Heart left ventricle (tissue), 16 donors: ENCODE results near the gene NOL6. TPM values are rescaled to one million over a fixed set of nuclear protein-coding genes. Genes with fewer than 3 reads are reported as not detected.
"Not testable (repeated sequence)": the region's sequence is repeated elsewhere in the genome, so short reads cannot be mapped to it uniquely, and the experiment has no call there.

Experiments
- ATAC-seq, 4 donors: fragments of 200-7000 bp; cut with Tn5 transposase; one replicate each; pipeline ENCODE4 v1.9.1; 2020 to 2022; ENCODE audit warnings: moderate library complexity in 4 of 4, mild to moderate bottlenecking in 3 of 4, moderate number of reproducible peaks in 1 of 4
- DNase-seq, 5 donors: peaks; one replicate each; pipeline ENCODE4 v3.0.0-alpha.2; 2020
- H3K27ac ChIP-seq, 12 donors: fragments of 200-600 bp; sonication (generic) in 4 of 12; one replicate each; pipeline versions ENCODE4 v1.5.0 to v1.8.0; 2016 to 2022; ENCODE audit warnings: mild to moderate bottlenecking in 2 of 12
- H3K27me3 ChIP-seq, 9 donors: fragments of 200-600 bp; sonication (generic) in 2 of 9; one replicate each; pipeline versions ENCODE4 v1.5.1 to v1.8.0; 2016 to 2022; ENCODE audit warnings: mild to moderate bottlenecking in 3 of 9
- H3K36me3 ChIP-seq, 9 donors: fragments of 200-600 bp; sonication (generic) in 2 of 9; one replicate each; pipeline versions ENCODE4 v1.5.0 to v1.8.0; 2018 to 2022; ENCODE audit warnings: mild to moderate bottlenecking in 2 of 9
- H3K4me1 ChIP-seq, 12 donors: fragments of 200-600 bp; sonication (generic) in 4 of 12; one replicate each; pipeline versions ENCODE4 v1.5.0 to v1.8.0; 2016 to 2022; ENCODE audit warnings: mild to moderate bottlenecking in 3 of 12
- H3K4me3 ChIP-seq, 12 donors: fragments of 200-600 bp; sonication (generic) in 4 of 12; one replicate each; pipeline versions ENCODE4 v1.5.0 to v1.8.0; 2017 to 2022; ENCODE audit warnings: mild to moderate bottlenecking in 9 of 12, moderate library complexity in 4 of 12
- H3K9me3 ChIP-seq, 12 donors: fragments of 200-600 bp; sonication (generic) in 4 of 12; one replicate each; pipeline versions ENCODE4 v1.5.0 to v1.8.0; 2016 to 2022; ENCODE audit warnings: mild to moderate bottlenecking in 1 of 12
- POLR2A ChIP-seq, 2 donors: fragments of 450-650 bp; IDR thresholded peaks; one replicate each; pipeline ENCODE4 v1.6.1; 2017; ENCODE audit warnings: antibody characterized with exemption in 2 of 2, mild to moderate bottlenecking in 2 of 2, moderate library complexity in 2 of 2
- WGBS, 4 donors: extraction: QIAGEN DNeasy Blood & Tissue Kit in 2 of 4; methylation state at CpG; one replicate each; pipeline versions ENCODE4 v1.1.5 to v1.1.7; 2013 to 2018; 5-methylcytosine and 5-hydroxymethylcytosine counted together
- intact Hi-C, 10 donors: fragments of 100-400 bp; cut with DNase I; formaldehyde crosslinking; loops; one replicate each; pipeline versions ENCODE4 v1.11.1 to v1.14.2; 2022
- long read RNA-seq, 3 donors: library from polyadenylated mRNA; unstranded; transcript quantifications; one replicate each; pipeline ENCODE4 v2.0.0, GENCODE V29; 2020 to 2021
- polyA plus RNA-seq, 2 donors: library from polyadenylated mRNA; stranded (reverse); fragments of 200-250 nt; gene quantifications; one replicate each; pipeline ENCODE4 v1.2.3, GENCODE V29; 2013
- total RNA-seq, 9 donors: library from RNA; depleted of rRNA in 2 of 9; stranded (reverse); fragments of >200 nt in 2 of 9; fragmentation: NEBNext Ultra II Directional in 3 of 9; extraction: Animal tissue kit (Norgen Biotek cat#: 25700) in 3 of 9; gene quantifications; one replicate each; pipeline versions ENCODE4 v1.1.0 to v1.2.4, GENCODE V29; 2016 to 2023
- TF ChIP-seq, protein P1 (sequence below), 12 donors: fragments of 200-600 bp; sonication (generic) in 4 of 12; IDR thresholded peaks; one replicate each; pipeline versions ENCODE4 v1.5.0 to v1.8.0; 2018 to 2022; ENCODE audit warnings: antibody characterized with exemption in 12 of 12, mild to moderate bottlenecking in 5 of 12
- donor health status: ischemic (EF 13 %, LVEDD 7.1; RV severe dilation, severe dysfunction).
- donor health status: healthy with polysubstance abuse.
- donor health status: DM: no; HTN: yes; CAD: no.
- donor health status: DM: no; HTN: no; CAD: no.
- donor health status: ischemic (EF 25% LVEDD 6.9; RV normal size, moderate dysfunction).
- donor health status: ischemic (EF 25% LVEDD 5.7; RV mildly dilated, moderate dysfunction).
- donor health status: healthy.
- donor health status: DM: yes; HTN: yes; CAD: no.
- donor health status: ischemic (EF 35%, LVEDD 5.7; RV mildly dilated, moderate dysfunction).
- donor health status: nonischemic (EF 11% LVEDD 7.7; RV severe dilation, severe dysfunction).
- donor health status: DM: yes; HTN: yes; CAD: no.
- donor health status: PGD.
- donor health status: ischemic (EF 29% LVEDD 5.4; RV normal size, mild dysfunction).
- donor health status: nonischemic (EF 23%, LVEDD 6.1; RV moderate dilation, normal function).

The NOL6 gene, protein sequence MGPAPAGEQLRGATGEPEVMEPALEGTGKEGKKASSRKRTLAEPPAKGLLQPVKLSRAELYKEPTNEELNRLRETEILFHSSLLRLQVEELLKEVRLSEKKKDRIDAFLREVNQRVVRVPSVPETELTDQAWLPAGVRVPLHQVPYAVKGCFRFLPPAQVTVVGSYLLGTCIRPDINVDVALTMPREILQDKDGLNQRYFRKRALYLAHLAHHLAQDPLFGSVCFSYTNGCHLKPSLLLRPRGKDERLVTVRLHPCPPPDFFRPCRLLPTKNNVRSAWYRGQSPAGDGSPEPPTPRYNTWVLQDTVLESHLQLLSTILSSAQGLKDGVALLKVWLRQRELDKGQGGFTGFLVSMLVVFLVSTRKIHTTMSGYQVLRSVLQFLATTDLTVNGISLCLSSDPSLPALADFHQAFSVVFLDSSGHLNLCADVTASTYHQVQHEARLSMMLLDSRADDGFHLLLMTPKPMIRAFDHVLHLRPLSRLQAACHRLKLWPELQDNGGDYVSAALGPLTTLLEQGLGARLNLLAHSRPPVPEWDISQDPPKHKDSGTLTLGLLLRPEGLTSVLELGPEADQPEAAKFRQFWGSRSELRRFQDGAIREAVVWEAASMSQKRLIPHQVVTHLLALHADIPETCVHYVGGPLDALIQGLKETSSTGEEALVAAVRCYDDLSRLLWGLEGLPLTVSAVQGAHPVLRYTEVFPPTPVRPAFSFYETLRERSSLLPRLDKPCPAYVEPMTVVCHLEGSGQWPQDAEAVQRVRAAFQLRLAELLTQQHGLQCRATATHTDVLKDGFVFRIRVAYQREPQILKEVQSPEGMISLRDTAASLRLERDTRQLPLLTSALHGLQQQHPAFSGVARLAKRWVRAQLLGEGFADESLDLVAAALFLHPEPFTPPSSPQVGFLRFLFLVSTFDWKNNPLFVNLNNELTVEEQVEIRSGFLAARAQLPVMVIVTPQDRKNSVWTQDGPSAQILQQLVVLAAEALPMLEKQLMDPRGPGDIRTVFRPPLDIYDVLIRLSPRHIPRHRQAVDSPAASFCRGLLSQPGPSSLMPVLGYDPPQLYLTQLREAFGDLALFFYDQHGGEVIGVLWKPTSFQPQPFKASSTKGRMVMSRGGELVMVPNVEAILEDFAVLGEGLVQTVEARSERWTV
- total RNA-seq (10 to 100 TPM; 11.2 to 22.1 (median 14.9) TPM), polyA plus RNA-seq (10 to 100 TPM; 13.6 to 28.2 TPM)
- long read RNA-seq, donor 1, partial matches to known transcripts = 19 of 20 reads
- long read RNA-seq, donor 1, other reads (novel, unspliced or antisense) = 1 of 20 reads
- long read RNA-seq, donor 2, full-length matches to known transcripts = 3 of 45 reads
- long read RNA-seq, donor 2, partial matches to known transcripts = 35 of 45 reads
- long read RNA-seq, donor 2, other reads (novel, unspliced or antisense) = 7 of 45 reads
- long read RNA-seq, donor 3, full-length matches to known transcripts = 2 of 18 reads
- long read RNA-seq, donor 3, partial matches to known transcripts = 11 of 18 reads
- long read RNA-seq, donor 3, other reads (novel, unspliced or antisense) = 5 of 18 reads

DNA sequence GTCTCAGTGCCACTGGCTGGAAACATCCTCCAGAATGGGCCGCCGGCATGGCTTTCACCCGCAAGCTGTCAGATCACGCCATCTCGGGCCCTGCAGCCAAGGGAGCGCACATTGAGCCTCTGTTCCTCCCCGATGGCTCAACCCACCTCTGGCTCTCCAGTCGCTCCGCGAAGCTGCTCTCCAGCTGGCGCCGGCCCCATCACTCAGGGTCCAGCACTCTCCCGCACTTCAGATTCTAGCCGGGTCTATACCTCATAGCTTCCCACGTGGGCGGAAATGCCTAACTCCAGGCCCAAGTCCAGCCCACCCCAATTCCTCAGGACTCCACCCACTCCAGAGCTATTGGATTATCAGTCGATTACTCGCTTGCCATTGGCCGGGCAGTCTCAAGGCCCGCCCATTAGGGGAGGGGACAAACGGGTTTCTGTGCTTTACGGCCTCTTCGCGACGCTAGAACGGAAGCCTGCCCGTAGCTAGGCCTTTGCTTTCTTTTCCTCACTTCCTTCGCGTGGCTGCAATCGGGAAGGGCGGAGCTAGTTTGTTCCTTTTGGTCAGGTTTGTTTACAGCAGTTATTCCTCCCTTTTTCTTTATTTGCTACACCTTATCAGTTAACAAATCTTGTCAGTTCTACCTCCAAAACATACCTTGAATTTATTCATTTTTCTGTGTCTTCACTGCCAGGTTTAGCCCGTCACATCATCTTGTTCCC, at the start of gene NOL6:
TSS of gene NOL6 (minus strand) at position 282 of the 710 bp plus-strand sequence. CDS start at position 200, 82 bp downstream.
- peak within 1 kb of the TSS; percentile 56 to 97 (median 76) for H3K4me3 ChIP-seq
- peak; percentile 100 for ATAC-seq
- peaks cover 3 to 40% (median 36%) of the 10 kb centered on the region in 9 donors for H3K36me3 ChIP-seq
- DNase-seq = peak; percentile 97 to 99 (median 98)
- peak in 1 of 2 donors; percentile 56 for TF ChIP-seq POLR2A (IDR thresholded peaks at IDR 0.05)
- TF ChIP-seq, protein P1, sequence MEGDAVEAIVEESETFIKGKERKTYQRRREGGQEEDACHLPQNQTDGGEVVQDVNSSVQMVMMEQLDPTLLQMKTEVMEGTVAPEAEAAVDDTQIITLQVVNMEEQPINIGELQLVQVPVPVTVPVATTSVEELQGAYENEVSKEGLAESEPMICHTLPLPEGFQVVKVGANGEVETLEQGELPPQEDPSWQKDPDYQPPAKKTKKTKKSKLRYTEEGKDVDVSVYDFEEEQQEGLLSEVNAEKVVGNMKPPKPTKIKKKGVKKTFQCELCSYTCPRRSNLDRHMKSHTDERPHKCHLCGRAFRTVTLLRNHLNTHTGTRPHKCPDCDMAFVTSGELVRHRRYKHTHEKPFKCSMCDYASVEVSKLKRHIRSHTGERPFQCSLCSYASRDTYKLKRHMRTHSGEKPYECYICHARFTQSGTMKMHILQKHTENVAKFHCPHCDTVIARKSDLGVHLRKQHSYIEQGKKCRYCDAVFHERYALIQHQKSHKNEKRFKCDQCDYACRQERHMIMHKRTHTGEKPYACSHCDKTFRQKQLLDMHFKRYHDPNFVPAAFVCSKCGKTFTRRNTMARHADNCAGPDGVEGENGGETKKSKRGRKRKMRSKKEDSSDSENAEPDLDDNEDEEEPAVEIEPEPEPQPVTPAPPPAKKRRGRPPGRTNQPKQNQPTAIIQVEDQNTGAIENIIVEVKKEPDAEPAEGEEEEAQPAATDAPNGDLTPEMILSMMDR (IDR thresholded peaks at IDR 0.05) = no peak
- H3K27me3 ChIP-seq = no peaks in the 10 kb centered on the region
- H3K27ac ChIP-seq = peak within 1 kb of the TSS; percentile 31 to 82 (median 72)
- 0 to 1% (median 0%) methylated on average over 20 to 32 of the region's 32 CpGs for whole genome bisulfite sequencing, 4 donors
- H3K4me1 ChIP-seq = peaks cover 0 to 24% (median 18%) of the 10 kb centered on the region in 12 donors
- no peaks in the 10 kb centered on the region for H3K9me3 ChIP-seq
- intact Hi-C loops = loop anchor here in 1 of 10 donors (2.0 kb wide), 1 partner anchor 37 kb away; no protein-coding TSS in a partner anchor

DNA sequence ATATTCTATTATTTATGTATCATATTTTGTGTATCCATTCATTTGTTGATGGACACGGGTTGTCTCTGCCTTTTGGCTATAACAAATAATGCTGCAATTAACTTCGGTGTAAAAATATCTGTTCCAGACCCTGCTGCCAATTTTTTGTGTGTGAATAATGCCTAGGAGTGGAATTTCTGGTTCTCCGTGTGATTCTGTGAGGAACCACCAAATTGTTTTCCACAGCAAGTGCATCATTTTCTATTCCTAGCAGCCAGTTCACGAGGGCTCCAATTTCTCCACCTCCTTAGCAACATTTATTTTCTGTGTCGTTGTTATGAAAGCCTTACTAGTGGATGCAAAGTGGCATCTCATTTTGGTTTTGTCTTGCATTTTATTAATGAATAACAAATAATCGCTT, 48.1 kb upstream of the NOL6 start:
- DNase-seq, intact Hi-C loops, H3K27ac ChIP-seq, H3K9me3 ChIP-seq, H3K36me3 ChIP-seq, H3K4me3 ChIP-seq, ATAC-seq: not testable (repeated sequence)
- Histone ChIP-seq H3K4me1 (peaks cover 0 to 16% (median 8%) of the 10 kb centered on the region in 12 donors), H3K27me3 (peaks cover 0 to 53% (median 28%) of the 10 kb centered on the region in 9 donors)
- 61 to 70% (median 69%) methylated on average over 6 of the region's 6 CpGs for WGBS, 4 donors

DNA sequence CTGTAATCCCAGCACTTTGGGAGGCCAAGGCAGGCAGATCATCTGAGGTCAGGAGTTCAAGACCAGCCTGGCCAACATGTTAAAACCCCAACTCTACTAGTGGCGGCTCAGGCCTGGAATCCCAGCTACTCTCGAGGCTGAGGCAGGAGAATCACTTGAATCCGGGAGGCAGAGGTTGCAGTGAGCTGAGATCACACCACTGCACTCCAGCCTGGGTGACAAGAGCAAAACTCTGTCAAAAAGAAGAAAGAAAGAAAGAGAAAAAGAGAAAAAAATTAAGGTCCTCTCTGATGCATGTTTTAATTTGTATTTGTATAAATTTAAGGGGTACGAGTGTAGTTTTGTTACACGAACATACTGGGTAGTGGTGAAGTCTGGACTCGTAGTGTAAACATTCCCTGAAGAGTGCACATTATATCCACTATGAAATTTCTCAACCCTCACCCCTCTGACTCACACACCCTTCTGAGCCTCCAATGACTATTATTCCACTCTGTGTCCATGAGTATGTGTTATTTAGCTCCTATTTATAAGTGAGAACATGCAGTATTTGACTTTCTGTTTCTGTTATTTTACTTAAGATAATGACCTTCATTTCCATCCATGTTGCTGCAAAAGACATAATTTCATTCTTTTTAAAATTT, 44.3 kb upstream of the NOL6 start:
- H3K27me3 ChIP-seq = peaks cover 0 to 21% (median 4%) of the 10 kb centered on the region in 9 donors
- DNase-seq, H3K4me1 ChIP-seq, H3K4me3 ChIP-seq, H3K9me3 ChIP-seq, H3K27ac ChIP-seq, H3K36me3 ChIP-seq, ATAC-seq: not testable (repeated sequence)
- intact Hi-C loops = loop anchor here in 2 of 10 donors (5.0 to 10.0 kb wide), 2 partner anchors 113 to 141 kb away; partner anchors contain the start of gene AQP7 (in 1 of the 2)
- WGBS, 4 donors = 53 to 60% (median 57%) methylated on average over 6 of the region's 6 CpGs

DNA sequence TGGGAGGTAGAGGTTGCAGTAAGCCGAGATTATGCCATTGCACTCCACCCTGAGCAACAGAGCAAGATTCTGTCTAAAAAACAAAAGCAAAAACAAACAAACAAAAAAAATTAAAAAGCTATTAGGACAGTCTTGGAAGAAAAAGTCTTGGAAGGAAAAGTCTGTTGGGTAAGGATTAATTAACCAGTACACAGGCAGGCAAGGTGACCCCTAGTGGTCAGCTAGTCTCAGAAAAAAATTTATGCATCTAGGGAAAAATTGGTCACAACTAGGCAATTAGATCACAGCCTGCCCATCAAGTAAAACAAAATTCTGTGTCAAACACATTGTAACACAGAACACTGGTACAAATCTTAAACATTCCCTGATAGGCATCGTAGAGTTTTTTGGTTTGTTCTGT, 43.6 kb upstream of the NOL6 start:
- peaks cover 0 to 6% (median 0%) of the 10 kb centered on the region in 12 donors for H3K9me3 ChIP-seq
- no peak for TF ChIP-seq POLR2A (IDR thresholded peaks at IDR 0.05)
- TF ChIP-seq, protein P1 (IDR thresholded peaks at IDR 0.05) = peak; percentile 37 to 72 (median 58)
- H3K27ac ChIP-seq = no peak overlapping the region
- WGBS, 4 donors = 76 to 87% (median 83%) methylated on average over 2 of the region's 2 CpGs
- ATAC-seq (peak in 1 of 4 donors; percentile 41), DNase-seq (no peak)
- intact Hi-C loops = loop anchor here in 2 of 10 donors (5.0 to 10.0 kb wide), 2 partner anchors 113 to 140 kb away; partner anchors contain the start of gene AQP7 (in 1 of the 2)
- H3K4me1 ChIP-seq = no peaks in the 10 kb centered on the region
- H3K27me3 ChIP-seq = peaks cover 0 to 15% (median 1%) of the 10 kb centered on the region in 9 donors
- no peaks in the 10 kb centered on the region for H3K36me3 ChIP-seq
- H3K4me3 ChIP-seq = no peak overlapping the region

DNA sequence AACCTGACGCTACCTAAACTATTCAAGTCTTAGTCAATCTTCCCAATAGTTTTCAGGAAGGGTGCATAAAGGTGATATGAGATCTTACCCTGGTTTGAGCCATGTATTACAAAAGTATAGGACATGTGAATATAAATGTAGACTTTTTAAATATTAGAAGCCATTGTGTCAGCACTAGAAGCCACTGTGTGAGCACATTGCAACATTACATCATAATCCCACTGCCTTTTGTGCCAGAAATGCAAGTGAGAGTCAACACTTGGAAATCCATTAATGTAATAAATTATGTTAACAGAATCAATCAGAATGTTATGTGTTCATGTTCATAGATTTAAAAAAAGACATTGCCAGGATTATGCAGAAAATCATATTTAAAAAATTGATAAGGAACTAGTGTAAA, 42.7 kb upstream of the NOL6 start:
- not testable (repeated sequence) for H3K9me3 ChIP-seq, ATAC-seq, H3K4me1 ChIP-seq, H3K27me3 ChIP-seq, DNase-seq, H3K27ac ChIP-seq, H3K4me3 ChIP-seq, H3K36me3 ChIP-seq
- intact Hi-C loops = loop anchor here in 2 of 10 donors (5.0 to 10.0 kb wide), 2 partner anchors 112 to 139 kb away; partner anchors contain the start of gene AQP7 (in 1 of the 2)
- 94 to 100% (median 97%) methylated on average over 1 of the region's 1 CpG for WGBS, 4 donors

DNA sequence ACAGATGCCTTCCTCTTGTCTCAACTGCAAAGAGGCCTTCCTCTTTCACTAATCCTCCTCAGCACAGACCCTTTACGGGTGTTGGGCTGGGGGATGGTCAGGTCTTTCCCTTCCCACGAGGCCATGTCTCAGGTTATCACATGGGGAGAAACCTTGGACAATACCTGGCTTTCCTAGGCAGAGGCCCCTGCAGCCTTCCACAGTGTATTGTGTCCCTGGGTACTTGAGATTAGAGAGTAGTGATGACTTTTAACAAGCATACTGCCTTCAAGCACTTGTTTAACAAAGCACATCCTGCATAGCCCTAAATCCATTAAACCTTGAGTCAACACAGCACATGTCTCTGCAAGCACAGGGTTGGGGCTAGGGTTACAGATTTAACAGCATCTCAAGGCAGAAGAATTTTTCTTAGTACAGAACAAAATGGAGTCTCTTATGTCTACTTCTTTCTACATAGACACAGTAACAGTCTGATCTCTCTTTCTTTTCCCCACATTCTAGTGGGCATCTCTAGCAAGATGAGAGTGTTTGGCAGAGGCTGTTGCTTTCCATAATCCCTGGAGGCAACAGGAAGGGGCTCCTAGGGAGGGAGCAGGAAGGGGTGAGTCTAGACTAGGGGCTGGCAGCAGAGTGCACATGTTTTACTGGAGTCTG, 41.7 kb upstream of the NOL6 start:
- H3K4me3 ChIP-seq, H3K27me3 ChIP-seq, DNase-seq, ATAC-seq, H3K27ac ChIP-seq, H3K4me1 ChIP-seq, H3K36me3 ChIP-seq, H3K9me3 ChIP-seq: not testable (repeated sequence)
- WGBS, 4 donors = 58 to 66% (median 63%) methylated on average over 2 of the region's 2 CpGs
- intact Hi-C loops = loop anchor here in 2 of 10 donors (5.0 to 10.0 kb wide), 2 partner anchors 111 to 138 kb away; partner anchors contain the start of gene AQP7 (in 1 of the 2)
